Erythroblast (primary cell): ENCODE measurements around the gene C11orf91.

Source experiments
- GATA1 ChIP-seq: IDR thresholded peaks from 2 replicates; pipeline ENCODE4 v1.6.1; 2011; ENCODE audit warnings: low read depth, mild to moderate bottlenecking, control low read depth, low read length, moderate library complexity
- POLR2A ChIP-seq: IDR thresholded peaks from 2 replicates; pipeline ENCODE4 v1.6.1; 2011; ENCODE audit warnings: mild to moderate bottlenecking, low read length

- TF ChIP-seq POLR2A (no peak), GATA1 (no peak)
Observed at GRCh38 chr11:33651990-33652389, 48.6 kb downstream of the C11orf91 start.
